MCF 10A (cell line): Measurements from ENCODE around the gene SLC6A4. TPM values are rescaled to one million over a fixed set of nuclear protein-coding genes. Genes with fewer than 3 reads are reported as not detected.
A peak's percentile ranks its signal among the peaks of the same experiment; 100 is the strongest.

Source experiments
- BruUV-seq: library from RNA; stranded (reverse); fragments of 400-500 nt; replicated peaks from 2 replicates; lab custom pipeline; 2021; lab: Mats Ljungman, UMichigan
- CTCF ChIA-PET: fragments of 300-600 bp; sonication (Branson Sonifier 250); formaldehyde crosslinking; extraction: SDS; loops from one replicate; lab custom pipeline; 2021; ENCODE audit warnings: antibody characterized with exemption, inconsistent platforms; lab: Yijun Ruan, JAX
- POLR2A ChIA-PET: fragments of 300-600, 350-650 bp; sonication (Branson Sonifier 250); formaldehyde crosslinking; extraction: SDS; loops from one replicate; lab custom pipeline; 2020; ENCODE audit warnings: antibody characterized with exemption, inconsistent platforms; lab: Yijun Ruan, JAX
- DNase-seq: peaks from one replicate; pipeline ENCODE4 v3.0.0-alpha.2; 2018; ENCODE audit not compliant: unreplicated experiment
- H3K27ac Mint-ChIP-seq: one replicate; pipeline ENCODE4 v1.8.0; 2022; ENCODE audit warnings: mild to moderate bottlenecking, low read depth, mixed read lengths; ENCODE audit not compliant: unreplicated experiment
- H3K27me3 Mint-ChIP-seq: one replicate; pipeline ENCODE4 v1.8.0; 2022; ENCODE audit warnings: mixed read lengths; ENCODE audit not compliant: insufficient read depth, unreplicated experiment
- H3K36me3 Mint-ChIP-seq: one replicate; pipeline ENCODE4 v1.8.0; 2022; ENCODE audit warnings: mild to moderate bottlenecking, moderate library complexity, mixed read lengths; ENCODE audit not compliant: insufficient read depth, unreplicated experiment
- H3K4me1 Mint-ChIP-seq: one replicate; pipeline ENCODE4 v1.8.0; 2022; ENCODE audit warnings: mixed read lengths; ENCODE audit not compliant: insufficient read depth, unreplicated experiment
- H3K4me3 Mint-ChIP-seq: one replicate; pipeline ENCODE4 v1.8.0; 2022; ENCODE audit warnings: mild to moderate bottlenecking, moderate library complexity, mixed read lengths; ENCODE audit not compliant: unreplicated experiment
- H3K9me3 Mint-ChIP-seq: one replicate; pipeline ENCODE4 v1.8.0; 2022; ENCODE audit warnings: mixed read lengths; ENCODE audit not compliant: unreplicated experiment
- CTCF ChIP-seq: fragments of 200-600 bp; IDR thresholded peaks from one replicate; pipeline ENCODE4 v1.8.0; 2022; ENCODE audit warnings: antibody characterized with exemption, mild to moderate bottlenecking; ENCODE audit not compliant: unreplicated experiment
- intact Hi-C: fragments of 100-400 bp; cut with micrococcal nuclease; formaldehyde crosslinking; loops from 2 replicates; pipeline ENCODE4 v1.14.1; 2022
- total RNA-seq: library from RNA; stranded (reverse); gene quantifications from 2 replicates; pipeline ENCODE4 v1.2.3, GENCODE V29; 2022

Gene SLC6A4
- total RNA-seq, 1 experiment from 2014 or later = not detected

- Mint-ChIP-seq H3K4me3 (no peak overlapping the region), H3K4me1 (peaks cover 5% of the 10 kb centered on the region), H3K27ac (peak overlapping the region; percentile 16), H3K27me3 (no peaks in the 10 kb centered on the region), H3K36me3 (peaks cover 69% of the 10 kb centered on the region), H3K9me3 (no peaks in the 10 kb centered on the region)
- intact Hi-C loops = no loop called here
- TF ChIP-seq CTCF = no peak
- POLR2A ChIA-PET = no interaction called here
- CTCF ChIA-PET = no interaction called here
- DNase-seq = no peak
- BruUV-seq = no TSS peak
Observed at GRCh38 chr17:30173649-30174048, 61.8 kb downstream of the SLC6A4 start.

GRCh38 chr17:30172560-30172959, 62.9 kb downstream of the SLC6A4 start:
- Mint-ChIP-seq H3K4me3 (no peak overlapping the region), H3K4me1 (peaks cover 5% of the 10 kb centered on the region), H3K9me3 (no peaks in the 10 kb centered on the region), H3K27me3 (no peaks in the 10 kb centered on the region), H3K27ac (no peak overlapping the region), H3K36me3 (peaks cover 58% of the 10 kb centered on the region)
- DNase-seq = no peak
- intact Hi-C loops = no loop called here
- CTCF ChIA-PET = interaction anchor here (0.6 to 1.1 kb wide), 3 partner anchors 19 to 68 kb away, joined by 3 to 5 read pairs (median 3); no protein-coding TSS in a partner anchor
- BruUV-seq = no TSS peak
- POLR2A ChIA-PET = interaction anchor here (0.6 to 1.5 kb wide), 3 partner anchors 10 to 1000 kb away, joined by 3 to 5 read pairs (median 3); no protein-coding TSS in a partner anchor
- TF ChIP-seq CTCF = no peak

- BruUV-seq = no TSS peak
- intact Hi-C loops = no loop called here
- ChIA-PET POLR2A (interaction anchor here (0.7 to 1.4 kb wide), 3 partner anchors 9 to 53 kb away, joined by 3 to 7 read pairs (median 3); no protein-coding TSS in a partner anchor), CTCF (interaction anchor here (1.0 to 1.3 kb wide), 4 partner anchors 45 to 170 kb away, joined by 3 to 9 read pairs (median 4); no protein-coding TSS in a partner anchor)
- Mint-ChIP-seq H3K9me3 (no peaks in the 10 kb centered on the region), H3K4me3 (no peak overlapping the region), H3K4me1 (peaks cover 10% of the 10 kb centered on the region), H3K36me3 (peaks cover 50% of the 10 kb centered on the region), H3K27me3 (no peaks in the 10 kb centered on the region), H3K27ac (no peak overlapping the region)
- TF ChIP-seq CTCF = no peak
- DNase-seq = peak; percentile 55
Observed at GRCh38 chr17:30170415-30170987, 65.0 kb downstream of the SLC6A4 start.

GRCh38 chr17:30165960-30166359, 69.5 kb downstream of the SLC6A4 start:
- H3K4me3 Mint-ChIP-seq = no peak overlapping the region
- CTCF ChIA-PET = interaction anchor here (0.6 to 0.9 kb wide), 4 partner anchors 9 to 169 kb away, joined by 3 to 5 read pairs (median 4); no protein-coding TSS in a partner anchor

More at GRCh38 chr17:30165960-30166359, 69.5 kb downstream of the SLC6A4 start:
- intact Hi-C loops = no loop called here
- POLR2A ChIA-PET = interaction anchor here (1.0 kb wide), 1 partner anchor 14 kb away, joined by 3 read pairs; no protein-coding TSS in a partner anchor
- Mint-ChIP-seq H3K27ac (no peak overlapping the region), H3K9me3 (no peaks in the 10 kb centered on the region), H3K36me3 (peaks cover 29% of the 10 kb centered on the region), H3K4me1 (peaks cover 5% of the 10 kb centered on the region), H3K27me3 (no peaks in the 10 kb centered on the region)
- no TSS peak for BruUV-seq
- TF ChIP-seq CTCF = no peak
- DNase-seq = no peak
